Mesenchymal stem cell (in vitro differentiated cells and primary cell): Measurements from ENCODE around the gene NDC1.

Source experiments
- DNase-seq: peaks from one replicate; pipeline ENCODE4 v3.0.0-alpha.2; 2013
- H2AFZ ChIP-seq: one replicate; pipeline ENCODE4 v1.6.1; 2013; ENCODE audit warnings: low read depth, mild to moderate bottlenecking, control low read depth, inconsistent platforms, low read length, moderate library complexity
- H2AK5ac ChIP-seq: 2 replicates; pipeline ENCODE4 v1.6.1; 2013; ENCODE audit warnings: low read length, moderate library complexity, mild to moderate bottlenecking, inconsistent platforms; ENCODE audit not compliant: severe bottlenecking
- H2BK120ac ChIP-seq: one replicate; pipeline ENCODE4 v1.6.1; 2013; ENCODE audit warnings: low read depth, mild to moderate bottlenecking, inconsistent platforms, low read length, moderate library complexity
- H2BK12ac ChIP-seq, 2 experiments: one replicate each; pipeline ENCODE4 v1.6.1; 2013; ENCODE audit warnings: inconsistent platforms in 2 of 2, low read length in 2 of 2, mild to moderate bottlenecking in 2 of 2, moderate library complexity in 2 of 2, control low read depth in 1 of 2
- H2BK15ac ChIP-seq: one replicate; pipeline ENCODE4 v1.6.1; 2013; ENCODE audit warnings: mild to moderate bottlenecking, low read depth, inconsistent platforms; ENCODE audit not compliant: poor library complexity, severe bottlenecking
- H2BK5ac ChIP-seq: 2 replicates; pipeline ENCODE4 v1.6.1; 2013; ENCODE audit warnings: low read depth, mild to moderate bottlenecking, low read length, control low read depth, inconsistent platforms; ENCODE audit not compliant: poor library complexity, severe bottlenecking
- H3K14ac ChIP-seq, 2 experiments: one replicate each; pipeline ENCODE4 v1.6.1; 2013; ENCODE audit warnings: inconsistent platforms in 2 of 2, low read length in 2 of 2, control low read depth in 1 of 2, mild to moderate bottlenecking in 1 of 2, moderate library complexity in 1 of 2
- H3K18ac ChIP-seq, 2 experiments: one replicate each; pipeline ENCODE4 v1.6.1; 2013; ENCODE audit warnings: inconsistent platforms in 2 of 2, low read length in 2 of 2, control low read depth in 1 of 2, low read depth in 1 of 2, mild to moderate bottlenecking in 1 of 2
- H3K23ac ChIP-seq, 2 experiments: one replicate each; pipeline ENCODE4 v1.6.1; 2013; ENCODE audit warnings: inconsistent platforms in 2 of 2, low read length in 2 of 2, mild to moderate bottlenecking in 2 of 2, moderate library complexity in 2 of 2, control low read depth in 1 of 2
- H3K27ac ChIP-seq: 2 replicates; pipeline ENCODE4 v1.5.1; 2013; ENCODE audit warnings: mild to moderate bottlenecking, moderate library complexity, low read length, control low read depth, inconsistent platforms; ENCODE audit not compliant: poor library complexity, severe bottlenecking
- H3K27me3 ChIP-seq, 2 experiments: 2 replicates each; pipeline versions ENCODE4 v1.6.1 to v1.7.0; 2013; ENCODE audit warnings: low read length in 2 of 2, mild to moderate bottlenecking in 2 of 2, moderate library complexity in 2 of 2, control low read depth in 1 of 2, inconsistent platforms in 1 of 2; ENCODE audit not compliant: control insufficient read depth in 1 of 2, insufficient read depth in 1 of 2
- H3K36me3 ChIP-seq, 2 experiments: 2 replicates each; pipeline versions ENCODE4 v1.6.1 to v1.7.0; 2013; ENCODE audit warnings: low read length in 2 of 2, control low read depth in 1 of 2, inconsistent platforms in 1 of 2, low read depth in 1 of 2, mild to moderate bottlenecking in 1 of 2; ENCODE audit not compliant: insufficient read depth in 2 of 2, control insufficient read depth in 1 of 2
- H3K4ac ChIP-seq, 2 experiments: one replicate each; pipeline ENCODE4 v1.6.1; 2013; ENCODE audit warnings: inconsistent platforms in 2 of 2, low read length in 2 of 2, mild to moderate bottlenecking in 2 of 2, moderate library complexity in 2 of 2, control low read depth in 1 of 2, low read depth in 1 of 2
- H3K4me1 ChIP-seq: 2 replicates; pipeline ENCODE4 v1.6.1; 2013; ENCODE audit warnings: low read depth, low read length, control low read depth; ENCODE audit not compliant: control insufficient read depth, insufficient read depth
- H3K4me2 ChIP-seq: 2 replicates; pipeline ENCODE4 v1.6.1; 2013; ENCODE audit warnings: low read length, mild to moderate bottlenecking, inconsistent platforms; ENCODE audit not compliant: poor library complexity, severe bottlenecking
- H3K4me3 ChIP-seq, 2 experiments: 2 replicates each; pipeline versions ENCODE4 v1.5.1 to v1.7.0; 2013; ENCODE audit warnings: low read length in 2 of 2, mild to moderate bottlenecking in 2 of 2, control low read depth in 1 of 2, low read depth in 1 of 2; ENCODE audit not compliant: insufficient read depth in 1 of 2
- H3K79me1 ChIP-seq: replicated peaks from 2 replicates; pipeline ENCODE4 v1.6.1; 2013; ENCODE audit warnings: mild to moderate bottlenecking, control low read depth, low read length, inconsistent platforms; ENCODE audit not compliant: poor library complexity, severe bottlenecking
- H3K9ac ChIP-seq: 2 replicates; pipeline ENCODE4 v1.7.0; 2013; ENCODE audit warnings: mild to moderate bottlenecking, low read length, moderate library complexity
- H3K9me3 ChIP-seq: 2 replicates; pipeline ENCODE4 v1.7.0; 2013; ENCODE audit warnings: mild to moderate bottlenecking, low read length; ENCODE audit not compliant: control insufficient read depth
- H4K8ac ChIP-seq: one replicate; pipeline ENCODE4 v1.6.1; 2013; ENCODE audit warnings: inconsistent platforms, mild to moderate bottlenecking, low read length, moderate library complexity
- H4K91ac ChIP-seq: one replicate; pipeline ENCODE4 v1.6.1; 2013; ENCODE audit warnings: mild to moderate bottlenecking, low read length, inconsistent platforms
- WGBS: methylation state at CpG from one replicate; pipeline ENCODE4 v1.1.7; 2013; ENCODE audit warnings: mixed read lengths; 5-methylcytosine and 5-hydroxymethylcytosine counted together

Gene NDC1

DNA sequence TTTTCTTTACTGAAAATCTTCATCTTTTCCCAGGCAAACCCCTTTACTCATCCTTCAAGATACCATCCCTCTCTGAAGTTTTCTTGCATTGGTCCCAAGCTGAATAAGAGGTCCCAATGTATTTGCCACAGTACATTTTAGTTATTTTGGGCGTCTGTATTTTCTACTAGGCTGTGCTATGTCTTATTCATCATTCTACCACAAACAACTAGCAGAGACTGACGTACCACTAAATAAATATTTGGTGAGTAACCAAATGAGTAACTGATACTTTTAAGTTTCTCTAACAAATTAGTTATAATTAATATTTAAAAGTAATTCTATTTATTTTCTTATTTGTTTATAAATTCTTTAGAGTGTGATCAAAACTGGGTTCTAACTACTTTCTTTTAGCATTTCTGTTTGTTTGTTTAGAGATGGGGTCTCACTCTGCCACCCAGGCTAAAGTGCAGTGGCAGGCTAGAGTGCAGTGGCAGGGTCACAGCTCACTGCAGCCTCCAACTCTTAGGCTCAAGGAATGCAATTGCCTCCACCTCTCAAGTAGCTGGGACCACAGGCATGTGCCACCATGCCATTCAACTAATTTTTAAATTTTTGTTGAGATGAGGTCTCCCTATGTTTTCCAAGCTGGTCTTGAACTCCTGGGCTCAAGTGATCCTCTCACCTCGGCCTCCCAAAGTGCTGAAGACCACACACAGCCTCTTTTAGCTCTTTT is 33.1 kb downstream of the NDC1 start:
- no peak overlapping the region for H3K9ac ChIP-seq
- H3K18ac ChIP-seq = no peak overlapping the region
- H3K23ac ChIP-seq = no peak overlapping the region
- no peak overlapping the region for H2BK5ac ChIP-seq
- H3K9me3 ChIP-seq = no peaks in the 10 kb centered on the region
- H2BK15ac ChIP-seq = no peak overlapping the region
- no peak overlapping the region for H2BK12ac ChIP-seq
- H3K79me1 ChIP-seq = peaks cover 4% of the 10 kb centered on the region
- H3K4me2 ChIP-seq = no peak overlapping the region
- H3K4ac ChIP-seq = no peak overlapping the region
- H4K8ac ChIP-seq = no peak overlapping the region
- H4K91ac ChIP-seq = no peak overlapping the region
- H2BK120ac ChIP-seq = no peak overlapping the region
- H3K4me1 ChIP-seq = peaks cover 3% of the 10 kb centered on the region
- H3K27ac ChIP-seq = no peak overlapping the region
- peak; percentile 25 for DNase-seq
- no peak overlapping the region for H2AK5ac ChIP-seq
- no peak overlapping the region for H2AFZ ChIP-seq
- 100% methylated on average over 1 of the region's 3 CpGs for WGBS
- no peaks in the 10 kb centered on the region for H3K27me3 ChIP-seq
- H3K14ac ChIP-seq = no peak overlapping the region
- no peak overlapping the region for H3K4me3 ChIP-seq
- H3K36me3 ChIP-seq = peaks cover 6 to 41% of the 10 kb centered on the region in 2 experiments

DNA sequence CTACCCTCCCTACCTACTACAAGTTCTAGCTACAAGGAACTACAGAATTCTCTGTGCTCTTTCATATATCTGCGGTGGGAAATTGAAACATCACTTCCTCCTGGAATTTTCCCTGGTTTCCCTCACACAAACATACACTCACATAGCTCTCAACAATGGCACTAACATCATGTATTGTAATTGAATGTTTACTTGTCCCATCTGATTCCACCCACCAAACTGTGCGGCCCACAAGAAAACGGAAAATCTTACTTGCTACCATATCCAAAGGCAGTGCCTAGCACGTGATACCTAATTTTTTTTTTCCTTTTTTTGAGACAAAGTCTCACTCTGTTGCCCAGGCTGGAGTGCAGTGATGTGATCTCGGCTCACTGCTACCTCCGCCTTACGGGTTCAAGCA is 33.9 kb downstream of the NDC1 start:
- peaks cover 6 to 41% of the 10 kb centered on the region in 2 experiments for H3K36me3 ChIP-seq
- no peaks in the 10 kb centered on the region for H3K9me3 ChIP-seq
- 99% methylated on average over 7 of the region's 7 CpGs for WGBS
- no peak overlapping the region for H3K4ac ChIP-seq
- H3K14ac ChIP-seq = no peak overlapping the region
- no peak overlapping the region for H3K27ac ChIP-seq
- H3K27me3 ChIP-seq = no peaks in the 10 kb centered on the region
- no peak overlapping the region for H3K23ac ChIP-seq
- H3K79me1 ChIP-seq = peaks cover 4% of the 10 kb centered on the region
- no peak overlapping the region for H3K18ac ChIP-seq
- H3K4me2 ChIP-seq = no peak overlapping the region
- no peak overlapping the region for H2AK5ac ChIP-seq
- DNase-seq = no peak
- H2BK5ac ChIP-seq = no peak overlapping the region
- no peak overlapping the region for H4K91ac ChIP-seq
- no peak overlapping the region for H2BK120ac ChIP-seq
- H3K9ac ChIP-seq = no peak overlapping the region
- no peak overlapping the region for H2BK12ac ChIP-seq
- no peak overlapping the region for H2BK15ac ChIP-seq
- H3K4me3 ChIP-seq = no peak overlapping the region
- H3K4me1 ChIP-seq = peaks cover 3% of the 10 kb centered on the region
- no peak overlapping the region for H2AFZ ChIP-seq
- H4K8ac ChIP-seq = no peak overlapping the region

DNA sequence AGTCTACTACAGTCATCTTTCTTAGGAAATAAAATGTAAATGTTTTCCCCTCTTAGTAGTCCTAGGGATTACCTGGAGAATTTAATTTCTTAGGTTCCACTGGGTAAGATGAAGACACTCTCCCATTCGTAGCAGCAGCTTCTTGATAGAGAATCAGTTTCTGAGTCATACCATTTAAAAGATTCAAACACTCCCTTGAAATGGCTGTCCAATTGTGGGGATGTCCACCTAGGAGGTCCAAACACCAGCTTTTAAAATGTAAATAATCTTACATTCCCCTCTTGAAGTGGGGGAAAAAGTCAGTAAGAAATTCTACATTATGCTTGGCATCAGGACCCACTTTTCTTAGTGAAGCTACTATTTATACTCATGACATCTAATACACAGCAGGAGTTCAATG is 37.5 kb downstream of the NDC1 start:
- Histone ChIP-seq H2AFZ (no peak overlapping the region), H2BK12ac (no peak overlapping the region), H3K79me1 (peaks cover 7% of the 10 kb centered on the region), H2BK15ac (no peak overlapping the region), H3K4me3 (no peak overlapping the region), H3K14ac (no peak overlapping the region), H3K27ac (no peak overlapping the region), H4K91ac (no peak overlapping the region), H3K4me1 (peaks cover 3% of the 10 kb centered on the region), H3K23ac (no peak overlapping the region), H4K8ac (no peak overlapping the region), H2BK120ac (no peak overlapping the region), H3K18ac (no peak overlapping the region), H2BK5ac (no peak overlapping the region), H2AK5ac (no peak overlapping the region), H3K9ac (no peak overlapping the region), H3K4ac (no peak overlapping the region), H3K9me3 (no peaks in the 10 kb centered on the region), H3K36me3 (peaks cover 9 to 39% of the 10 kb centered on the region in 2 experiments), H3K4me2 (no peak overlapping the region), H3K27me3 (no peaks in the 10 kb centered on the region)
- DNase-seq = no peak
- 100% methylated on average over 1 of the region's 1 CpG for WGBS

DNA sequence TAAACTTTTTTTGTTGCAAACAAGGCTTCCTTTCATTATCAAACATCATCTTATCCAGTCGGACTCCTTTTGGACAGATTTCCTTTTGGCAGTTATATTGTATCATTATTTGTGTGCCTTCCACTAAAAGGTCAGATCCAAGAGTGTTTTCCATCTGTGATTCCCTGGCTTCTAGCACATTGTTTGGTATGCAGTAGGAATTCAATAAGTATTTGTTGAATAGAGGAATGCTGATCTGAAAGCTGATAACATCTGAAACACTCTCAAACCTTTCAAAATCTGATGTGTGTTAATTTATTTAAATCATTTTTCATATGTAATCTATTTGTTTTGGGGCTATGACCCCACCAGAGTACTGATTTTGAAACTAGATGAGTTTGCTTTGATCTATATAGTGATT is 39.0 kb downstream of the NDC1 start:
- no CpG with 5 or more reads among the region's 1 CpG for WGBS
- Histone ChIP-seq H2BK120ac (no peak overlapping the region), H3K18ac (no peak overlapping the region), H2AFZ (no peak overlapping the region), H3K27me3 (no peaks in the 10 kb centered on the region), H2BK5ac (no peak overlapping the region), H2BK12ac (no peak overlapping the region), H2BK15ac (no peak overlapping the region), H3K4ac (no peak overlapping the region), H4K8ac (no peak overlapping the region), H3K4me1 (no peaks in the 10 kb centered on the region), H3K14ac (no peak overlapping the region), H3K27ac (no peak overlapping the region), H2AK5ac (no peak overlapping the region), H4K91ac (no peak overlapping the region), H3K79me1 (peaks cover 9% of the 10 kb centered on the region), H3K4me2 (no peak overlapping the region), H3K9ac (no peak overlapping the region), H3K9me3 (no peaks in the 10 kb centered on the region), H3K23ac (no peak overlapping the region), H3K36me3 (peaks cover 9 to 41% of the 10 kb centered on the region in 2 experiments), H3K4me3 (no peak overlapping the region)
- DNase-seq = no peak
